ENCODE measurements around the gene CNNM3. TPM values are rescaled to one million over a fixed set of nuclear protein-coding genes. Genes with fewer than 3 reads are reported as not detected.

CNNM3 gene
- total RNA-seq, 1 experiment from 2014 or later, result 7.0 TPM

DNA sequence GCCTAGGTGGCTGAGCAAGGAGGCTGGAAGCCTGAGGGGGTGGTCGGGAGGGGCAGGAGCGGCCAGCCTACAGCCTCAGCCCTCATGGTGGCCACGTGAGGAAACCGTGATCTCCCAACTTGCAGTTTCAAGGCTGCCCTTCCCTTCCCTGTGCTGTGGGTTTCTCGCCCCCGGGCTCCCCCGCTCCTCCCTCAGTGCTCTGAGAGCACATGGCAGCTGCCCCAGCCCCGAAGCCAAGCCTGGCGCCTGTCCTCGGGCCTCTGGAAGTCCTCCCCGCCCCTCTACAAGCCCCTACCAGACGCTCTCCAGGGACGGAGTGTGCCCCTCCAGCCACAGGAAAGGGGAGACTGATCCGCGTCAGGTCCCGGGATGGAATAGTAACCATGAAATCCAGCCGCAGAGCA is 28.3 kb downstream of the CNNM3 start:
- Histone ChIP-seq H3K27me3 (ENCODE audit: low read length) (no peaks in the 10 kb centered on the region), H3K36me3 (ENCODE audit: insufficient read depth, low read length) (no peaks in the 10 kb centered on the region), H3K27ac (ENCODE audit: low read length) (no peak overlapping the region), H3K9ac (ENCODE audit: low read length) (no peak overlapping the region), H2AFZ (ENCODE audit: low read length) (no peak overlapping the region), H4K20me1 (ENCODE audit: insufficient read depth, low read depth, low read length) (no peaks in the 10 kb centered on the region), H3K4me2 (ENCODE audit: low read depth, low read length, poor library complexity, severe bottlenecking) (no peak overlapping the region), H3K79me2 (ENCODE audit: low read length) (no peaks in the 10 kb centered on the region), H3K9me2 (replicated peaks; ENCODE audit: insufficient read depth, low read length) (no peaks in the 10 kb centered on the region), H3K4me1 (ENCODE audit: low read length) (peaks cover 7% of the 10 kb centered on the region), H3K4me3 (ENCODE audit: low read length) (no peak overlapping the region), H3K9me3 (ENCODE audit: low read length) (no peaks in the 10 kb centered on the region)
- DNase-seq, result no peak

DNA sequence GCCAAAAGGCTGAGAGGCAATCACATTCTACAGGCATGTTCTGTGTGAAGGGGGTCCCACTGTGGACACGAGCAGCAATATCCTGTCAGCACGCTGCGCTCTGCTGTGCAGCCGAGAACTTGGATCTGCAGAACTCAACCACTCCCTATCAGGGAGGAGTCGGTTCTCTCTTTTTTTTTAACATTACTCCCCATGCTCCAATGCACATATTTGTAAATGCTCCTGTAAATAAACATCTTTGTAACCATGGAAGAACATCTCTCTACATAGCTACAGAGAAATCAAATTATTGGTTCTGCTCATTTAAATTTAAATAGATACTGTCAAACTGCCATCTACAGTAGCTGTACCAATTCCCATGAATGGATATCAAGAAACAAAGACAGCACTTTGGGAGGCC is 30.8 kb downstream of the CNNM3 start:
- no peak for DNase-seq
- H3K9me2 ChIP-seq (replicated peaks; ENCODE audit: insufficient read depth, low read length), result no peaks in the 10 kb centered on the region
- peaks cover 7% of the 10 kb centered on the region for H3K36me3 ChIP-seq (ENCODE audit: insufficient read depth, low read length)
- no peak overlapping the region for H3K9ac ChIP-seq (ENCODE audit: low read length)
- no peak overlapping the region for H2AFZ ChIP-seq (ENCODE audit: low read length)
- no peak overlapping the region for H3K27ac ChIP-seq (ENCODE audit: low read length)
- no peak overlapping the region for H3K4me3 ChIP-seq (ENCODE audit: low read length)
- no peaks in the 10 kb centered on the region for H4K20me1 ChIP-seq (ENCODE audit: insufficient read depth, low read depth, low read length)
- no peak overlapping the region for H3K4me2 ChIP-seq (ENCODE audit: low read depth, low read length, poor library complexity, severe bottlenecking)
- no peaks in the 10 kb centered on the region for H3K9me3 ChIP-seq (ENCODE audit: low read length)
- H3K27me3 ChIP-seq (ENCODE audit: low read length), result no peaks in the 10 kb centered on the region
- H3K79me2 ChIP-seq (ENCODE audit: low read length), result no peaks in the 10 kb centered on the region; the same call in 1 of the 2 replicates
- H3K4me1 ChIP-seq (ENCODE audit: low read length), result peaks cover 4% of the 10 kb centered on the region; the same call in 1 of the 2 replicates

DNA sequence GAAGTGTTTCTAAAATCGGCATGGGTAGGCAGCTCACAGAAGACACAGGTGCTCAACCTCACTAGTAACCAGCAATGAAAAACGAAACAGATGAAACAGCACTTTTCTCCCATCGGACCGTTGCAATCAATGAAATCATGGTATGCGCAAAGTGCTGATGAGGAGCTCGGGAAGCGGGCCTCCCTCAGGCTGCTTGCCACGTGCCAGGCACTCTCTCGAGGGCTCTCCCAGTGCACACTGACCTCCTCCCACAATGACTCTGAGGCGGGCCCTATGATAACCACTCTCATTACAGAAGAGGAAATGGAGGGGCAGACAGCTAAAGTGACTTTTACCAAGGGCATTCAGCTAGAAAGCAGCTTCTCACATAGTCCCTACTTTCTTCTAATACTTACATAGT is 31.5 kb downstream of the CNNM3 start:
- H3K27ac ChIP-seq (ENCODE audit: low read length), result no peak overlapping the region
- no peak overlapping the region for H3K4me2 ChIP-seq (ENCODE audit: low read depth, low read length, poor library complexity, severe bottlenecking)
- peaks cover 7% of the 10 kb centered on the region for H3K36me3 ChIP-seq (ENCODE audit: insufficient read depth, low read length)
- H3K9me3 ChIP-seq (ENCODE audit: low read length), result no peaks in the 10 kb centered on the region
- H4K20me1 ChIP-seq (ENCODE audit: insufficient read depth, low read depth, low read length), result no peaks in the 10 kb centered on the region
- peaks cover 4% of the 10 kb centered on the region; the same call in 1 of the 2 replicates for H3K4me1 ChIP-seq (ENCODE audit: low read length)
- DNase-seq, result peak; percentile 39
- no peaks in the 10 kb centered on the region for H3K9me2 ChIP-seq (replicated peaks; ENCODE audit: insufficient read depth, low read length)
- H3K79me2 ChIP-seq (ENCODE audit: low read length), result no peaks in the 10 kb centered on the region; the same call in 1 of the 2 replicates
- H3K4me3 ChIP-seq (ENCODE audit: low read length), result no peak overlapping the region
- H3K27me3 ChIP-seq (ENCODE audit: low read length), result no peaks in the 10 kb centered on the region
- H2AFZ ChIP-seq (ENCODE audit: low read length), result no peak overlapping the region
- no peak overlapping the region for H3K9ac ChIP-seq (ENCODE audit: low read length)

DNA sequence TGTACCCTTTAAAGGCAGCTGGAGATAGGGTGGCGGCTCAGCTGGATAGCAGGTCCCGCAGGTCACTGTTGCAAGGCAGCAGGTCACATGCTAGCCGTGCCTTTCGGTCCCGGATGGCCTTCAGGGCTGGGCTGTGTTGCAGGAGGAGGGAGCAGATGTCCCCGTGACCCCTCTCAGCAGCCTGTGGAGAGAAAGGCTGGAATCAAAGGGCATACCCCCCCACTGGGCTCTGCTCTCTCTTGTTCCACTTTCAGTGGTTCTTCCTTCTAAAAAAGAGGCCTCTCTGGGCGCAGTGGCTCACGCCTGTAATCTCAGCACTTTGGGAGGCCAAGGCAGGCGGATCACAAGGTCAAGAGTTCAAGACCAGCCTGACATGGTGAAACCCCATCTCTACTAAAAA is 32.2 kb downstream of the CNNM3 start:
- Histone ChIP-seq H3K4me2 (ENCODE audit: low read depth, low read length, poor library complexity, severe bottlenecking) (no peak overlapping the region), H3K36me3 (ENCODE audit: insufficient read depth, low read length) (peaks cover 7% of the 10 kb centered on the region), H4K20me1 (ENCODE audit: insufficient read depth, low read depth, low read length) (no peaks in the 10 kb centered on the region), H3K9me3 (ENCODE audit: low read length) (no peaks in the 10 kb centered on the region), H3K9me2 (replicated peaks; ENCODE audit: insufficient read depth, low read length) (no peaks in the 10 kb centered on the region), H3K27ac (ENCODE audit: low read length) (no peak overlapping the region), H3K4me1 (ENCODE audit: low read length) (peaks cover 4% of the 10 kb centered on the region; the same call in 1 of the 2 replicates), H2AFZ (ENCODE audit: low read length) (no peak overlapping the region), H3K9ac (ENCODE audit: low read length) (no peak overlapping the region), H3K4me3 (ENCODE audit: low read length) (no peak overlapping the region), H3K27me3 (ENCODE audit: low read length) (no peaks in the 10 kb centered on the region), H3K79me2 (ENCODE audit: low read length) (no peaks in the 10 kb centered on the region; the same call in 1 of the 2 replicates)
- no peak for DNase-seq

DNA sequence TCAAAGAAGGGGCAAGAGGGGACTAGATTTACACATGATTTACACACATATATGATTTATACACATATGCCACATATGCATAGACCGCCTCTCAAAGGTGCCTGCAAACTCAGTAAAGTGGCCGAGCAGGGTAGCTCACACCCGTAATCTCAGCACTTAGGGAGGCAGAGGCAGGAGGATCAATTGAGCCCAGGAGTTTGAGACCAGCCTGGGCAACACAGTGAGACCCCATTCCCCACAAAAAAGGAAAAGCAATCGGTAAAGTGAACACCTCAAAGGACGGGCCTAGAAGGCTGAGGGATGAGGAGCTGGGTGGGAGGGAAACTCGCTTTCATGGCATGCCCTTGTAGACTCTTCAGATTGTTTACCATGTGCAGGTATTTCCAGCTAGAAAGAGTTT is 36.6 kb downstream of the CNNM3 start:
- peaks cover 18% of the 10 kb centered on the region for H3K4me1 ChIP-seq (ENCODE audit: low read length)
- DNase-seq, result no peak
- H2AFZ ChIP-seq (ENCODE audit: low read length), result no peak overlapping the region
- no peaks in the 10 kb centered on the region for H4K20me1 ChIP-seq (ENCODE audit: insufficient read depth, low read depth, low read length)
- H3K27ac ChIP-seq (ENCODE audit: low read length), result no peak overlapping the region
- no peak overlapping the region for H3K4me3 ChIP-seq (ENCODE audit: low read length)
- peaks cover 35% of the 10 kb centered on the region for H3K79me2 ChIP-seq (ENCODE audit: low read length)
- H3K9me3 ChIP-seq (ENCODE audit: low read length), result no peaks in the 10 kb centered on the region
- H3K27me3 ChIP-seq (ENCODE audit: low read length), result no peaks in the 10 kb centered on the region
- no peak overlapping the region for H3K9ac ChIP-seq (ENCODE audit: low read length)
- H3K4me2 ChIP-seq (ENCODE audit: low read depth, low read length, poor library complexity, severe bottlenecking), result no peak overlapping the region
- H3K9me2 ChIP-seq (replicated peaks; ENCODE audit: insufficient read depth, low read length), result no peaks in the 10 kb centered on the region
- H3K36me3 ChIP-seq (ENCODE audit: insufficient read depth, low read length), result peaks cover 7% of the 10 kb centered on the region

DNA sequence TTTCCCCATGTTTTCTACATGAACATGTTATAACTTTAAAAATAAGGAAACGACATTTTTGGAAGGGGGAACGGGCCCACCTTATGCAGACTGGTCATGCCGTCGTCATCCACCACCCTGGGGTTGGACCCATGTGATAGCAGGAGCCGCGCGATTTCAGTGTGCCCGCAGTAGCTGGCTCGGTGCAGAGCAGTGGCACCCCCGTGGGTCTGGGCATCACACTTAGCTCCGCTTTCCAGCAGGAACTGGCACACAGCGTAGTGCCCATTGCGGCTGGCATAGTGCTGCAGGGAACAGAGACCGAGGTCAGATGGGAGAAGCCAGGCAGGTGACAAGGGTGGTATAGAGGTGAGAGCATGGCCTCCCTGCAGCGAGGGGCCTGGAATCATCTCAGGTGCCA is 37.3 kb downstream of the CNNM3 start:
- Histone ChIP-seq H4K20me1 (ENCODE audit: insufficient read depth, low read depth, low read length) (no peaks in the 10 kb centered on the region), H3K27me3 (ENCODE audit: low read length) (no peaks in the 10 kb centered on the region), H3K79me2 (ENCODE audit: low read length) (peaks cover 35% of the 10 kb centered on the region), H2AFZ (ENCODE audit: low read length) (no peak overlapping the region), H3K4me2 (ENCODE audit: low read depth, low read length, poor library complexity, severe bottlenecking) (no peak overlapping the region), H3K9me3 (ENCODE audit: low read length) (no peaks in the 10 kb centered on the region), H3K9ac (ENCODE audit: low read length) (no peak overlapping the region), H3K27ac (ENCODE audit: low read length) (no peak overlapping the region), H3K9me2 (replicated peaks; ENCODE audit: insufficient read depth, low read length) (no peaks in the 10 kb centered on the region), H3K36me3 (ENCODE audit: insufficient read depth, low read length) (peaks cover 7% of the 10 kb centered on the region), H3K4me3 (ENCODE audit: low read length) (no peak overlapping the region), H3K4me1 (ENCODE audit: low read length) (peaks cover 18% of the 10 kb centered on the region)
- no peak for DNase-seq

DNA sequence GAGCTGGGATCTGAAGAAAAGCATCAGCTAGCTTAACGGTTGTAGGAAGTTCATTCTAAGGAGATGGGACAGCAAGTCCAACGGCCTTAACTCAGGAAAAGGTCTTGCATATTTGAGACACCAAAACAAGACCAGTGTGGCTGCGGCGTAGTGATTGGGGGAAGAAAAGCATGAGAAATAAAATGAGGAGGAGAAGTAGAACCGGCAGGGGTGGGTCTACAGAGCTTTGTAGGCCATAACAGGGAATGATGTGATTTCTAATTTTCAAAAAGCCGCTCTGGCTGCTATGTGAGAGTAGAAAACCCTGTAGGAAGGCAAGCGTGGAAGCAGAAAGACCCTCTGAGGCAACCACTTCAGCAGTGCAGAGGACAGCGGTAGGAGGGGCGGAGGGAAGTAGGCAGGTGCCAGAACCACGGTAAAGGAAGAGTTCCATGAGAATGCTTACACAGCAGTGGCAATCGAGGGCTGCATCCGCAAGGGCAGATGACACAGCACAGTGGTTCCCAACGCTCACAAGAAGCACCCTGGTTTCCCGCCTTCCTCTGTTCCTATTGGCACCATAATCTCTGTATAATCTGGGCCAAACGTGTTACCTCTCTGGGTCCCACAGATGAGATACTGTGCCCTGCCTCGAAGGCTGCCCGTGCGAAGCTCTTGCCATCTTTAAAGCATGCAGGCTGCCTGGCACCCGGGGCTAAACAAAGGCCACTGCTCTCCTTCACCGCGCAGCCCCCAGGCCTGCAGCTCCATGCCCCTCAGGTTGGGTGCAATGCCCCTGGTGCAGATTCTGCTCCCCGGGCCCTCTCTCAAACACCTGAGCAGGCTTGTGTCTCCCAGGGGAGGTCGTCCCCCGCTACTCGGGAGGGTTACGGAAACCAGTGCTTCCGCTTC is 41.0 kb downstream of the CNNM3 start:
- H3K27ac ChIP-seq (ENCODE audit: low read length), result peak overlapping the region; percentile 81
- peaks cover 17% of the 10 kb centered on the region for H3K4me1 ChIP-seq (ENCODE audit: low read length)
- peak overlapping the region; percentile 86 for H3K4me3 ChIP-seq (ENCODE audit: low read length)
- peak overlapping the region; percentile 97 for H3K9ac ChIP-seq (ENCODE audit: low read length)
- H3K4me2 ChIP-seq (ENCODE audit: low read depth, low read length, poor library complexity, severe bottlenecking), result peak overlapping the region; percentile 91
- H2AFZ ChIP-seq (ENCODE audit: low read length), result peak overlapping the region; percentile 90
- DNase-seq, result peak; percentile 79
- H3K36me3 ChIP-seq (ENCODE audit: insufficient read depth, low read length), result no peaks in the 10 kb centered on the region; the same call in 1 of the 2 replicates
- no peaks in the 10 kb centered on the region for H3K27me3 ChIP-seq (ENCODE audit: low read length)
- no peaks in the 10 kb centered on the region for H3K9me2 ChIP-seq (replicated peaks; ENCODE audit: insufficient read depth, low read length)
- no peaks in the 10 kb centered on the region for H4K20me1 ChIP-seq (ENCODE audit: insufficient read depth, low read depth, low read length)
- no peaks in the 10 kb centered on the region for H3K9me3 ChIP-seq (ENCODE audit: low read length)
- peaks cover 35% of the 10 kb centered on the region for H3K79me2 ChIP-seq (ENCODE audit: low read length)

DNA sequence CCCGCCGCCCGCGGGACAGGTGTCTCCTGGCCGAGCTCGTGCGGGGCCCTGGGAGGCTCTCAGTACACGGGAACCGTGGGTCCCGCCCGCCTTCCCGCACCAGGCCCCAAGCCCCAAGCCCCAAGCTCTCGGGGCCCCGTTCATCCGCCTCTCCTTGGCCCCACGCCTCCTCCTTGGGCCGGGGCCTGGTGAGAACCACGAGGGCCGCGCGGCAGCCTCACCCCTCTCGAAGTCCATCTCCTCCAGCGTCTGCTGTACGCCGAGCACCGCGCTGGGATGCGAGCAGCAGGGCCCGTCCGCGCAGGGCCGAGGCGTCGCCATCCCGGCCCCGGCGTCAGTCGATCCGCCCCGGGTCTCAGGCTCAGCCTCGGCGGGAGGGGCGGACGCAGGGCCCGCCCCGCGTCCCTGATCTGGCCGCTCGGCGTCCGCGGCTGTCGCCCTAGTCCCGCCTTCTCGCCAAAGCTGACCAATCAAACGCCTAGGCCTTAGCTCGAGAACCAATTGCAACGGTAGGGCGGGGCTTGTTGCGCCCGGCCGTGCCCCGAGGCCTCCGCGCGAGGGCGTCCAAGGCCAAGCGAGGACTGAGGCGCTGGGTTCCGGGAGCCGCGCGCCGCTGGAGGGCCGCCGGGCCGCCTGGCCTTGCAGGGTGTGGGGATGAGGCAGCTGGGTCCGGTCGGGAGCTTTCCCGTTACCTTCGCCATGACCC is 41.8 kb downstream of the CNNM3 start, which contains the start of gene ANKRD39:
Gene ANKRD39, minus strand, starts transcription at position 350 of the 706 bp plus-strand sequence. Its CDS starts 29 bp downstream, at position 321.
- Histone ChIP-seq H3K79me2 (ENCODE audit: low read length) (peaks cover 35% of the 10 kb centered on the region), H3K4me3 (ENCODE audit: low read length) (peak within 1 kb of the TSS; percentile 86), H3K4me2 (ENCODE audit: low read depth, low read length, poor library complexity, severe bottlenecking) (peak within 1 kb of the TSS; percentile 91), H4K20me1 (ENCODE audit: insufficient read depth, low read depth, low read length) (no peaks in the 10 kb centered on the region), H3K9me2 (replicated peaks; ENCODE audit: insufficient read depth, low read length) (no peaks in the 10 kb centered on the region), H3K9ac (ENCODE audit: low read length) (peak within 1 kb of the TSS; percentile 97), H3K27ac (ENCODE audit: low read length) (peak within 1 kb of the TSS; percentile 81), H3K36me3 (ENCODE audit: insufficient read depth, low read length) (no peaks in the 10 kb centered on the region; the same call in 1 of the 2 replicates), H3K4me1 (ENCODE audit: low read length) (peaks cover 17% of the 10 kb centered on the region), H3K27me3 (ENCODE audit: low read length) (no peaks in the 10 kb centered on the region), H3K9me3 (ENCODE audit: low read length) (no peaks in the 10 kb centered on the region), H2AFZ (ENCODE audit: low read length) (peak within 1 kb of the TSS; percentile 90)
- DNase-seq, result peak; percentile 99
